GM21360 (cell line): ENCODE data around the gene TENM4.

Experiments
- ATAC-seq: cut with Tn5 transposase; IDR thresholded peaks from one replicate; pipeline ENCODE4 v1.9.1; 2021; ENCODE audit warnings: mild to moderate bottlenecking, moderate library complexity; ENCODE audit not compliant: unreplicated experiment

TENM4 gene

DNA sequence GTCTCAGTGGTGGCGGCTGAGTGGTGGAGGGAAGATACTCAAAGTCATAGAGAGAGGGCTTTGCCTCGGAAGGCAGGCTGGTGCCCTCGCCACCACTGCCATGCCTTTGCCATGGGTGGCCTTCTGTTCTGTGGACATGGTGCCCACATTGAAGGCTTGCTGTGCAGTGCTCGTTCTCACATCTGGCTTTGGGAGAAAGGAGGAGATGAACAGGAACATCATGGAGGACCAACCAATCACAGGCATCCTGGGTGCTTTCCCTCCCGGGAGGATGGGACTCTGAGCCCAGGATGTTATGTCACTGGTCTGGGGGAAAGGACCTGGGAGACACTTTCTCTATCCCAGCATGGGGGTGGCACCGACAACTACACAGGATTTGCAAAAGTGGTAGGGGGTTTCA is 783.8 kb downstream of the TENM4 start:
- no peak for ATAC-seq

DNA sequence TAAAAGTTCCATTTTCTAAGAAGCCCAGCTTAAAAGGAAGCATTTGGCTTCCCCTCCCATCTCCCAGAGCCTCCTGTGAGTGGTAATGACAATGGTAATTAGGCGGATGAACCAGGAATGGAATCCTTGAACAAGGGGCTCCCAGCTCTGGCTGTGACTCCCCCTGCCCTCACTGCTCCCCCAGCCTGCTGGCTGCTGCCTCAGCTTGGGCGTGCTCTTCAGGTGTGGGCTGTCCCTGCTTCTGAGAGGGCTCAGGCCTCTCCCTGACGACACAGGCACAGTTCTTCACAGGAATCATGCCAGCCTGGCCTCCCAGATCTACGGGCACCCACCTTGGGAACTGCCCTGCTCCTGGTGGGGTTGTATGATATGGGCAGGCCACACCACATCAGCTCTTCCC is 784.5 kb downstream of the TENM4 start:
- ATAC-seq, result no peak

DNA sequence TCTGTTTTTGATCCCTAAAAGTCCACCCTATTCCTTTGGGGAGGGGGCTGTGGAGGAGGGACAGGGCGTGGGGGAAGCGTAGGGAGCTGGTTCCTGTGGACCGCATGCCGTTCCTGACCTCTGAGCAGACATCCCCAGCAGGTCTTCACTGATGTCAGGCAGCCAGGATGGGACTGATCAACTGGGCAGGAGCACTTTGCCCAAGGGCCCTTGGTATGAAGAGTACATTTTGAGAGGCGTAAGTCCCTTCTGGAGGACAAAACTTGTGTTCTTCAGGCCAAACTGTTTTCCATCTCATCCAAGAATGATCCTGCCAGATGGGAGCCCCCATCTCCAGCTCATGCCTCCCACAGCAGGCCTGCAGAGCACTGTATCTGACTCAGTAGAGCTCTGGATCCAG is 785.3 kb downstream of the TENM4 start:
- ATAC-seq, result no peak

DNA sequence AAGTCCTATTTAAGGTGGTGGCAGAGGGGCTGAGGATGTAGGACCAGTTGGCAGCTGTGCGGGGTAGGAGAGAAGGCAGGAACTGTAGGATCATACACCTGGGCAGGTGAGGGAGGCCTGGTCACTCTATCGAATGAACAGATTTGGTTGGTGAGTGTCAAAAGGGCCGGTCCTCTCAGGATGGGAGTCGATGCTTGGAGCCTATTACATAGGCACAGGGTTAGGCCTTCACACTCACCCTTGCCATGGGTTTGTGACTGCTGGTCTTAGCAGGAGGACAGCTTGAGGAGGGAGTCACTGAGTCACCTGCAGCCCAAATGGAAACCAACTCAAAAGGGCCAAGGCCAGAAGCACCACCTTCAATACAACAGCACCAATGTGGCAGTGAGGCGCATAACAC is 786.0 kb downstream of the TENM4 start:
- ATAC-seq, result no peak

DNA sequence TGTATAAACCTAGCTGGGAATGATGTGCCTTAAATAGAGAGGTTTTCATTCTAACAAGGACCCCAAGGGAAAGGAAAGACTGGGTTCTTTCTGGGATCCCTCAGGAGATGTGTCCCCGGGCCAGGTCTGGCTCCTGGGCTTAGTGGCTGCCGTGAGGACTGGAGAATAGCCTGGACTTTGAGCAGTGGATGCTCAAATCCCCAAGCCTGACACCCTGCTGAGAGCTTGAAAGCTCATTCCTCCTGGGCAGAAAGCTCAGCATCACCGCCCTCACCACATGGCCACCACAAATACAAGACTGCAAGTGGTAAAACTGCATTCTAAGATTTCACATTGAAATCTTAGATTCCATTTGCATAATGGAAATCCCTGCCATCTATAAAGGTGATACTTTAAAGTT is 786.8 kb downstream of the TENM4 start:
- ATAC-seq, result no peak

DNA sequence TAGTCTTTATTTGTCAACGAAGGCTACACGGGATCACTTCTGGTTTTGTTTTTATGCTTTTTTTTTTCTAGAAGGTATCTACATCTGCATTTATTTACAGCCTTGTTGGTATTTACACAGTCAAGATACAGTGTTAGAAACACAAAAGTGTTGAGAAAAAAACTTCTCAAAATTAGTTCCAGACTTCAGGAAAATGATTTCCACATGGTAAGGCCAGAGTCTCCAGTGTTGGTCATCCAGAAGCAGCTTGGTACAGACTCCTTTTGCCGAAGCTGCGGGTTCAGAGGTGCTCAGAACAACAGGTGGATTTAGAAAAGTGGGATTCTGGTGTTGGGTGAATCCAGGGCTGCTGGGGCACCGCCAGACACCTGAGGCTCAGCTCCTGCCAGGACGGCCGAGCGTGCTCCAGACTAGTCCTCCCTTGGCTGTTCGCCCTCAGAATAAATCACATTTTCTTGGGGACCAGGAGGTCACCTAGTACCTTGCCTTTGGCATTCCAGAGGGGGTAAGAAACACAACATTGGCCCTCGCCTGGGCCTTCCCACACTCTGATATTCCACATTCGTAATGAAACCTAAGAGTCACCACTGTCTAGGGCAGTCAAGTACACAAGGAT is 787.4 kb downstream of the TENM4 start:
- no peak for ATAC-seq

DNA sequence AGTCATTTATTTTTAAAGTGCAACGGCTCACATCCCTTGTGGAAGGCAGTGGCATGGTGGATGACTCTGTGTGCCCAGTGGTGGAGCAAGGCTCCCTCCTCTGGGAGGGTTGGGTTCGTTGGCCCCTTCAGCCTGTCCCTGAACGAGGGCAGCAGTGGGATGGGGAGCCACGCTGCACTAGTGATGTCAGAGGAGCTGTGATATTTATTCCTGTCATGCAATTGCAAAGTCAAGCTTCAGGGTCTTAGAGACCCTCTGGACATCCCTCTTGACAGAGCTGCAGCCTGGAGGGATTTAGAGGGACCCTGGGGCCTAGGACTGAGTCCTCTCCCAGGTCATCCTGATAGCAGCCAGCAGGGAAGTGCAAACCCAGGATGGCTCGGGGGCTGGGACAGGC is 788.0 kb downstream of the TENM4 start:
- ATAC-seq, result no peak

DNA sequence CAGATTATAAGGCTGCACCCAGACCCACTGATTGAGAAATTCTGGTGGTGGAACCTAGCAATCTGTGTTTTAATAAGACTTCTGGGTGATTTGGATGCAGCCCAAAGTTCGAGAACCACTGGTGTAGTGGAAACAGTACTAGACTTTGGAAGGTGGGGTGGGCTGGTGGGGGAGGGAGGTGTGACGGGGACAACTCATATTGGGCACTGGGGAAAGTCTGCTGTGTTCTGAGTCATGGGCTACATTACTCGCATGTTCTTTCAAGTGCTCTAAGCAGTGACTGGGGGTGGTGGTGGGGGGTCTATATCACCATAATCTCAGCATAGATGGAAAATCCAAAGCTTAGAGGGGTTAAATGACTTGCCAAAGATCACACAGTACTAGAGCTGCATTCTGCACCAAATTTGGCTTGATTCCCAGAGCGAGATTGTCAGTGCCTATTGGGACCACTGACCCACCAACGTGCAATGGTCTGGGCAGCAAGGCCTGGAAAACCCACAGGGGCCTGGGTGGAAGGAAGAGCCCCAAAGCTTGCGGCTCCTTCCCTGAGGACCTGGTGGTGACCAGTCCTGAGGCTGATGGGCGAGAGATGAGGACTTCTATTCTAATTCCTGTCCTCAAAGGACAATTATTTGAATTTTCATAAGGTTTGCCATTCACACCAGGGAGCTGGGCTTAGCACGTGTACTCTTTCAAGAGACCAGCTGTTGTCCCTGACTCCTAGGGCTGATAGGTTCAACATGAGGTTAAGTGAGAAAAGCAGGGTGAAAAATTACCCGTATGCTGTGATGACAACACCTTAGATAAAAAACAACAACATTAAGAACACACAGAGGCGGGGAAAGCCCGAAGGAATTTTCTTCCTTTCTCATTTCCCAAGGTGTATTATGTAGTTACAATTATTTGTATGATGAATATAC is 788.6 kb downstream of the TENM4 start:
- ATAC-seq, result no peak

DNA sequence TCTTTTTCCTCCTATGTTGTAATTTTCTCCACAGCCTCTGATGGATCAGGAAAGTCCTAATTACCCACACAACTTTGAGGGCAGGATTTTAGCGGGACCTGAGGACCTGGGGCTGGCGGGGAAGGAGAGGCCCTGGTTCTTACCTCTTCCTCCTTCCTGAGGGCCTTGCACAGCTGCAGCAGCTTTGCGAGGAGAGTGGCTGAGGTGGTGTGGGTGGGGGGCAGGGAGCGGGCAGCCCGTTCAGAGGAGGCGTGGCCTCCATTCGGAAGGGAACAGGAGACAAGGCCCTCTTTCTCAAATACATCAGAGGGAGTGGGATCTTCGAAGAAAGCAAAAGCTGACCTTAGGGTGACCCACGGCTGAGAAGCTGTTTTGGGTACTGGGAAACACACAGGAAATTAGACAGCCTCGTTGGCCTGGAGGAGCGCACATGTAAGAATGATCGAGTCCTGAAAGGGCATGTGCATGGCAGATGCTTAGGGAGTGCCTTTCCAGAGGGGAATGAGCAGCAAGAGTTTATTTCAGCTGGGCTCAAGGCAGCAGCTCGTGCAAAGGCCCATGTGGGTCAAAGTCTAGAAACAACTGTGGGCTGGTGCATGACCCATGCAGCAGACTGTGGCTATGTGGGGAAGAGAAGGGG is 789.6 kb downstream of the TENM4 start:
- no peak for ATAC-seq

DNA sequence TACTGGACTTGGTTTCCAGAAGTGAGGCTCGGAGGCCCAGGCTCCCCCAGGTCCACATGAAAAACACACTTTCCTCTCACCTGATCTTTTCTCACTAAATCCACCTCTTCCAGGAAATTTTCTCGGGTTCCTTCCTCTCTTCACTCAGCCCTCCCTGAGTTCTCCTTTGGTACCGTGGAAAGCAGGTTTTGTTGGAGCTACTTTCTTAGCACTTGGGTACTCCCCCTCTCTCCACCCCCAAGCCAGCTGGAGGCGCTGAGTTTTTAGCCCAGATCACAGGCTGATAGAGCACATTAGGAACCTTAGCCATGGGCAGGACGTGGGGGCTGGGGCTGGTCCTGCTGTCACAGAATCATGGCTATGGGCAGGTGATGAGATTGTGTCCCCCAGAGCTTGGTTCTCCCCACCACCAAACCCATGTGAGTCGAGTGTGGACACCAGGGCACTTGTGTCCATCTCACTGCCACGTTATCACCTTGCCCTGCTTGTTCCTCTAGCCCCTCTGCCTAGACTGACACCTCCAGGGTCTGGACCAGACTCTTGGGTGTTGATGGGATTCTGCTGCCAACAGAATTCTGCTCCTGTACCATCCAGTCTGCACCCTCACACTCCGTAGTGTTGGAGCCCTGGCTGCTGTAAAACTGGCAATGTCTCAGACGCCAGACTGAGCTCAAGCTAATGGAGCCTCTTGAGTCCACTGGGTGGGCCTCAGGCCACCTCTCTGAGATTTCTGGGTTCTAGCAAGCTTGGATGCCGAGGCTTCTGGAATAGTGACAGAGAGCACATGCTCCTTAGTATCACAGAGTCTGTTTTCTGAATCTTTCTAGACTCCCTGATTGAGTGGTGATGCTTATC is 791.2 kb downstream of the TENM4 start:
- ATAC-seq, result no peak

DNA sequence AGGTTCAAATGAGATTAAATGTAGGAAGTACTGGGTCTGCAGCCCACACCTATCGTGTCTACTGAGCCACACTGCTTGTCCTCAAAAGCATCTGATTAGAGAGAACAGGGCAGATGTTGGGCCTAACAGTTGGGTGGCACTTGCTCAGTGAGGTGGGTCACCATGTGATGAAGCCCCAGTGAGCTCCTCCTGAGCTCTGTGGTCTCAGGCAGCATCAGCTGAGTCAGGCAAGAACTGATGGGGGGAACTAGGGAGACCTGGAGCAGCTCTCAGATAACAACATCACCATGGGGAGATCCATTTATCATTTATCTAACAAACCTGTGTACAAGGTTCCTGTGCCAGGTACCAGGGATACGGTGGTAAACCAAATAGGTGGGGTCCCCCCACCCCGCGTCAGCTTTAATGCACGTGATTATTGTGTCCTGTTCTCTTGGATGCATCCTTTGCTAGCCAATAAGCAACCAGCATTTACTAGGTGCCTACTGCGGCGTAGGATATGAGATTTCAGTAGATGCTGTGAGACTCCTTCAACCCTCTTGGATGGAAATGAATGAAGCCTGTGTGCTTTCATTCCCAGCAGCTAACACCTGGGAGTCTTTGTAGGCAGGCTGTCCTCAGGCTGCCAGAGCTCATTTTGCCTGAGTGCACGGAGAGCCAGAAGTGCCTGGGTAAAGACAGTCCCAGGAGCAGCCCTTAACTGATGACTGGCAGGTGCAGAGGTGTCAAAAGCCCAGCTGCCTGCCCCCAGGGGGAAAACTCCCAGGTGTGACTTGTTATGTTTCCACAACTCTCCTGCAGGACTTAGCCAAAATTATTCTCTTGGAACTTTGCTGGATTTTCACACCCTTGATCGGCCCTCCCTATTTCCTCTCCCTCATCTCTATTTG is 792.6 kb downstream of the TENM4 start:
- no peak for ATAC-seq

DNA sequence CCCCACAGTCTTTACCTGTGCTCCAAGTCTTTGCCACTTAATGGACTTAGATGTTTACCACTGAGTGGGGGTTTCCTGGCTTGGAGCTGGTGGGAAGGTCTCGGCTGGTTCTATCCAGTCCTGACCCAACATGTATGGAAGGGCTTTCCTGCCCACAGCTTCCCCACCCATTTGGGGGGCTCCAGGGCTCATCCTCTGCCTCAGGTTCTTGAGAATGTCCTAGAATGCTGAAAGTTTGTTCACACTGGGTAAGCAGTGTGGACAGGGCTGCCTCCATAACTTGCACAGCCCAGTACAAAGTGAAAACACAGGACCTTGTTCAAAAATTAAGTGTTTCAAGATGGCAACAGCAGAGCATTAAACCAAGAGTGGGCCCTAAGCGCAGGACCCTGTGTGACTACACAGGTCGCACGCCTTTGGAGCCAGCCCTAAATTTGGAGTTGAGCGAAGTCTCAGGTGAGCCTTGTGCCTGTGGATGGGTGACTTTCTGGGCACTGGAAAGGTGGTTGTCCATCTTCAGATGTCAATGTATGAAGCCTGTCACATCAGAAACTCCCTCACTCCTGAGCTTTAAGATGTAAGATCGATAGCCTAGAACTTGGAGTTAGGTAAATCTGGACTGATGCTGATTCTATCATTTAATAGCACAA is 793.4 kb downstream of the TENM4 start:
- ATAC-seq, result no peak

DNA sequence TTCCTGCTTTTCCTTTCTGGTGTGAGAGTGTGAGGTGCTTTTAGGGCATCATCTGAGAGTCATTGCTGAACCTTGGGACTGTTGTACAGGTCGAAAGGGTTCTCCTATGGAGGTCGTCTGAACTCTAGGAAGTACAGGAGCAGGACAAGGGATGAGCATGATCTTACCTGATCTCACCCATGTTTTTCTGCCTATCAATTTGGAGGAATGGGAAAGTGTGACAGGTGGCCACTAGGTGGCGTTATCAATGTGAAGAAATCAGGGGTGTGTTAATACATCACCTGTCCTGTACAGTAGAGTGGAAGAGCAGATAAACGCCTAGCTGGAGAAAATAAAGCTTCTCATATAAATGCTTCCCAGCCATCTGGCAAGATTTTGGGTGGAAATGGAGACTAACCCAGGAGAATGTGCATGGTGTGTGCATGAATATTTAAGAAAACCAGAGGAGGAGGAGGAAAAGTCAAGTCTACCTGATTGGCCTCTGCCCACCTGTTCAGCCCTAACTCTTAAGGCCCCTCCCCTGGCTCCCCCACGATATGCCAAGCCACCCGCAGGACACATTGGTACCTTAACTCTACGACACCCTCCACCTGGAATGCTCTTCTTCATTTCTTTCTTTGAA is 794.2 kb downstream of the TENM4 start:
- ATAC-seq, result peak; percentile 43

DNA sequence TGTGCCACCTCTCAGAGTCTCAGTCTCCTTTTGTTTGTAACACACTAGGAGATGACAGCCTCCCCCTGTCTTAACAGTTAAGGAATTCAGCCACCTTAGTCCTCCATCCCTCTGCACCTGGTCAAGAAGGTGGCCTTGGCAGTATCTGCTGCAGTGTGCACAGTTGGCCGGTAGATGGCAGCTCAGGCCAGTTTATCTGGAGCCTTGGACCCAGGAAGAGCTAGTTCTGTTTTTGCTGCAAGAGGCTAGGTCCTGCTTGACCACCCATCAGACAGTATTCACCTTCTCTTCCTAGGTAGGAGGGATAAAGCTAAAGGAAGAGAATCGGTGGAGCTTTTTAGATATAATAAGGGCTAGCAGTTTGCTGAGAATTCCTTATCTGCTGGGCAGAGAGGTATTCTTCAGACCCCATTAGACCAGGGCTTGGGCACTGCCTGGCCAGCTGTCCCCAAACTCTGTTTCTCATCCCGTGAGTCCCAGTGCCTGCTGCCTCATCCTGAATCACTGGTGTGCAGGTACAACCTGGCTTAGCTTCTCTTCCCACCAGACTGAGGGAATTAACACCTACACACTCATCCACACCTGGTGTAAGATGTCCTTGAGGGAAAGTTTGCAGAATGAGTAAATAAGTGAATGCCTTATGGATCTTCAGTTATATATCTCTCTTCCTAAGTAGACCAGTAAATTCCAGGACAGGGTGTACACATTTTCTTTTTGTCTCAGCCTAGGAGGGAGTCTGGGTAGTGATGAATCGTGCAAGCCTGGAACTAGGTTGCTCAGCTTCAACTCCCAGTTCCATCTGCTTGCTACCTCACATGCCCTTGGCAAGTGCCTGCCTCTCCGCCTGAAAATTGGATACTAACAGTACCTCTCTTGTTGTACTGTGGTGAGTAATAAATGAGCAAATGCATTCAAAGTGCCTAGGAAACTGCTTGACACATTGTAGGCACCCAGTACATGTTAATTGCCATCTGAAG is 795.3 kb downstream of the TENM4 start:
- peak; percentile 83 for ATAC-seq

DNA sequence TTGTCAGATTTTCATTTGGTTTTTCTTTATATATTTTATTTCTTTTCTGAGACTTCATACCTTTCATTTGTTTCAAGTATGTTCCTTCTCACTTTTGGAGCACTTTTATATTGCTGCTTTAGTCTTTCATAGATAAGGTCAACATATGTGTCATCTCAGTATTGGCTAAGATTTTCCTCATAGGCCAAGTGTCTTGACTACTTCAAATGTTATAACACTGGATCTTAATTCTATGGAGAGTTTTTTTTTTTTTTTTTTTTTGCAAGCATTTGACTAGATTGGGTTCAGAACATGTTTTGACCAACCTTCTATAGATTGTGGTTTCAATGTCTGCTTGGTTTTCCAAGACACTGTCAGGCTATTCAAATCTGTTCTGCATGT is 797.2 kb downstream of the TENM4 start:
- ATAC-seq, result no peak

DNA sequence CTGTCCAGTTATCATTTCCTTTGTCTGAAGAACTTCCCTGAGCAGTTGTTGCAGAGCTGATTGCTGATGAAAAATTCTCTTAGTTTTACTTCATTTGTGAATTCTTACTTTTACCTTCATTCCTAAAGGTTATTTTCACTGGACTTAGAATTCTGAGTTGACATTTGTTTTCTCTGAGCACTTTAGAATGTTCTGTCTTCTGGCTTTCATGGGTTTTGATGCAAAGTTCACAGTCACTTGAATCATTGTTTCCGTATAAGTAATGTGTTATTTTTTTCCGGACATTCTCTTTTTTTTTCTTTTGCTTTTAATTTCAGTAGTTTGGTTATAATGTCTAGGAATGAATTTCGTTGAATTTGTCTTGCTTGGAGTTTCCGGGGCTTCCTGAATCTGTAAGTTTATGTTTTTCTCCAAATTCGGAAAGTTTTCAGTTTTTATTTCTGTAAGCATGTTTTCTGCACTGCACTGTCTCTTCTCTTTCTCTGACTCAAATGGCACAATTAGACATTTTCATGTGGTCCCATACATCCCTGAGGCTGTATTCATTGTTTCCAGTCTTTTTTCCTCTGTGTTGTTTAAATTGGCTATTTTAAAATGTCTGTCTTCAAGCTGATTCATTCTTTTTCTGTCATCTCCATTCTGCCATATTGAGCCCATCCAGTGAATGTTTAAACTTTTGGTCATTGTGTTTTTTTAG is 797.7 kb downstream of the TENM4 start:
- no peak for ATAC-seq

DNA sequence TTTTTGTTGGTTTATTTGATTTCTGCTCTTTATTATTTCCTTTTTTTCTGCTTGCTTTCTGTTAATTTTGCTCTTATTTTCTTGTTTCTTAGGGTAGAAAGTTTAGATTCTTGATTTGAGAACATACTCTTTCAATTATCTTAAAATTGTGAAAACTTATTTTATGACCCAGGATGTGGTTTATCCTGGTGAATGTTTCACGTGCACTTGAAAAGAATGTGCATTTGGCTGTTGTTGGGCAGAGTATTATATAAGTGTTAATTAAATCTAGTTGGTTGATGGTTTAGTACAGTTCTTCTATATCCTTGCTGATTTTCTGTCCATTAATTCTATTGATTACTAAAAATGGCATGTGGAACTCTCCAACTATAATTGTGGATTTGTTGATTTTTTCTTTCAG is 799.3 kb downstream of the TENM4 start:
- ATAC-seq, result no peak
